GM13977 (cell line): ENCODE data around the gene NME4.

Experiments used
- DNase-seq: peaks from one replicate; pipeline ENCODE4 v3.0.0; 2012; ENCODE audit warnings: low spot score
- CTCF ChIP-seq: IDR thresholded peaks from 2 replicates; pipeline ENCODE4 v1.5.1; 2012; ENCODE audit warnings: mild to moderate bottlenecking, control low read depth; ENCODE audit not compliant: insufficient read depth; ENCODE audit errors: extremely low read depth, missing control alignments
- in situ Hi-C: fragments of 300-500 bp; cut with MboI; formaldehyde crosslinking; loops from one replicate; pipeline ENCODE4 v1.12.0; 2022; ENCODE audit warnings: low sequenced_read_pairs, low pct_unique_long_range_greater_than_20kb, mixed read lengths, inconsistent platforms; ENCODE audit not compliant: unreplicated experiment

Gene NME4

GRCh38 chr16:424033-424622, 27.1 kb downstream of the NME4 start:
- no peak for TF ChIP-seq CTCF
- no peak for DNase-seq
- in situ Hi-C loops = no loop called here

GRCh38 chr16:424623-425081, 27.7 kb downstream of the NME4 start:
- in situ Hi-C loops = no loop called here
- no peak for DNase-seq
- TF ChIP-seq CTCF = no peak

- in situ Hi-C loops = no loop called here
- no peak for TF ChIP-seq CTCF
- peak; percentile 98 for DNase-seq
Observed at GRCh38 chr16:425082-425718, 28.2 kb downstream of the NME4 start, which contains the start of gene RAB11FIP3. Gene RAB11FIP3, plus strand, starts transcription at chr16:425649. Its CDS starts 358 bp downstream, at chr16:426007.

- in situ Hi-C loops = no loop called here
- no peak for TF ChIP-seq CTCF
- DNase-seq = no peak
Observed at GRCh38 chr16:425740-426114, 28.7 kb downstream of the NME4 start.

- TF ChIP-seq CTCF = no peak
- in situ Hi-C loops = no loop called here
- DNase-seq = peak; percentile 53
Observed at GRCh38 chr16:426115-426905, 29.3 kb downstream of the NME4 start.

- no peak for DNase-seq
- in situ Hi-C loops = no loop called here
- TF ChIP-seq CTCF = no peak
Observed at GRCh38 chr16:426906-427249, 29.9 kb downstream of the NME4 start.
